LNCaP clone FGC (cell line): ENCODE measurements around the gene PAIP1.

ENCODE experiments used
- DNase-seq: peaks from one replicate; pipeline ENCODE4 v3.0.0-alpha.2; 2011; ENCODE audit warnings: low read depth
- H3K4me3 ChIP-seq: 2 replicates; pipeline ENCODE4 v1.5.1; 2011; ENCODE audit warnings: mild to moderate bottlenecking, low read depth, low read length, control low read depth
- CTCF ChIP-seq: IDR thresholded peaks from 2 replicates; pipeline ENCODE4 v1.5.1; 2012; ENCODE audit warnings: mild to moderate bottlenecking; ENCODE audit not compliant: control insufficient read depth, insufficient read depth; ENCODE audit errors: extremely low read depth

PAIP1 gene

GRCh38 chr5:43486353-43486752 lies 70.5 kb downstream of the PAIP1 start:
- H3K4me3 ChIP-seq: no peak overlapping the region
- no peak for TF ChIP-seq CTCF
- no peak for DNase-seq

GRCh38 chr5:43485406-43485805 lies 71.5 kb downstream of the PAIP1 start:
- no peak for DNase-seq
- no peak overlapping the region for H3K4me3 ChIP-seq
- TF ChIP-seq CTCF: no peak

- peak; percentile 56 for TF ChIP-seq CTCF
- peak overlapping the region; percentile 95 for H3K4me3 ChIP-seq
- peak; percentile 34 for DNase-seq
These were observed 72.6 kb downstream of the PAIP1 start for GRCh38 chr5:43484106-43484849.

GRCh38 chr5:43483298-43484105 lies 73.4 kb downstream of the PAIP1 start, which contains the start of gene TMEM267:
Gene TMEM267 (minus strand): TSS chr5:43483865. CDS start chr5:43453969, 29,896 bp downstream.
- DNase-seq: peak; percentile 76
- TF ChIP-seq CTCF: no peak
- peak within 1 kb of the TSS; percentile 95 for H3K4me3 ChIP-seq

GRCh38 chr5:43482490-43483297 lies 74.2 kb downstream of the PAIP1 start:
- no peak for DNase-seq
- H3K4me3 ChIP-seq: peak overlapping the region; percentile 95
- no peak for TF ChIP-seq CTCF
